Mammary epithelial cell (primary cell): ENCODE measurements around the gene RAMACL.

ENCODE experiments used
- EZH2 ChIP-seq: IDR thresholded peaks from 2 replicates; pipeline ENCODE4 v1.6.1; 2012; ENCODE audit warnings: low read length, inconsistent platforms, borderline replicate concordance
- TF ChIP-seq, protein P1 (sequence below), 2 donors: IDR thresholded peaks in 1 of 2; conservative IDR thresholded peaks in 1 of 2; 2 replicates each; pipeline ENCODE4 v1.5.1; 2011 to 2012; ENCODE audit warnings: inconsistent platforms in 2 of 2, low read length in 2 of 2, mild to moderate bottlenecking in 2 of 2, control low read depth in 1 of 2, low read depth in 1 of 2; ENCODE audit not compliant: insufficient read depth in 1 of 2; ENCODE audit errors: extremely low read depth in 1 of 2

DNA sequence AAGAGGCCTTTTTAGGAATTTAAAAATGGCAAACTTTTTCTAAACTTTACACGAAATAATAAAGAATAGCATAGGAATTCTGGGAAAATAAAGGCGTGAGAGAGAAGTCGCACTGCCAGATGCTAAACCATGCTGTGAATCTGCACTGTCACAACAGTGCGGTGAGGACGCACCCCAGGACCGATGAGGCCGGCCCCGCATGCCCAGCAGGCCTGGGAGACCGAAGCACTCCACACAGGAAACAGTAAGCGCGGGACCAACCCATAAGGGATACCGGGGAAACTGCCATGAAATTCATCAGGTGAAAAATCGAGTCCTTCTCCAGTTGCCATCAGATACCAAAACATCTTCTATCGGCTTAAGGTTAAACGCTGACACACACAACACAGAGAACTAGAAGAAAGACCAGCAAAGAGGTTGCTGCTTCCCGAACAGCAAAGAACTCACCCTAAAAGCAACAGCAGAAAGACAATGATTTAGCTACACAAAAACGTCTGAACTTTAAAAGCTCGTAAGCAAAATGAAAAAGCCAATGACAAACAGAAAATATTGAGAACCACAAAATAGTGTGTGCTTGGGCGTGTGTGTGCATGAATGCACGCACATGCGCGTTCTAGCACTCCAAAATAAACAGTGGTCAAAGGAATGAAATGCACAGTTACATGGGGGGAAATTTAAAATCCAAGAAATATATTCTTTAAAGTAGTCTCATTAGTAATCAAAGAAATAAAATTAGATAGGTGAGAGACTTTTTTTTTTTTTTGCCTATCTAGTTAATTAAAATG is 15.4 kb downstream of the RAMACL start:
- TF ChIP-seq, protein P1, sequence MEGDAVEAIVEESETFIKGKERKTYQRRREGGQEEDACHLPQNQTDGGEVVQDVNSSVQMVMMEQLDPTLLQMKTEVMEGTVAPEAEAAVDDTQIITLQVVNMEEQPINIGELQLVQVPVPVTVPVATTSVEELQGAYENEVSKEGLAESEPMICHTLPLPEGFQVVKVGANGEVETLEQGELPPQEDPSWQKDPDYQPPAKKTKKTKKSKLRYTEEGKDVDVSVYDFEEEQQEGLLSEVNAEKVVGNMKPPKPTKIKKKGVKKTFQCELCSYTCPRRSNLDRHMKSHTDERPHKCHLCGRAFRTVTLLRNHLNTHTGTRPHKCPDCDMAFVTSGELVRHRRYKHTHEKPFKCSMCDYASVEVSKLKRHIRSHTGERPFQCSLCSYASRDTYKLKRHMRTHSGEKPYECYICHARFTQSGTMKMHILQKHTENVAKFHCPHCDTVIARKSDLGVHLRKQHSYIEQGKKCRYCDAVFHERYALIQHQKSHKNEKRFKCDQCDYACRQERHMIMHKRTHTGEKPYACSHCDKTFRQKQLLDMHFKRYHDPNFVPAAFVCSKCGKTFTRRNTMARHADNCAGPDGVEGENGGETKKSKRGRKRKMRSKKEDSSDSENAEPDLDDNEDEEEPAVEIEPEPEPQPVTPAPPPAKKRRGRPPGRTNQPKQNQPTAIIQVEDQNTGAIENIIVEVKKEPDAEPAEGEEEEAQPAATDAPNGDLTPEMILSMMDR (conservative IDR thresholded peaks at IDR 0.05 in 1 of 2, IDR thresholded peaks at IDR 0.05 in 1 of 2; ENCODE audit: extremely low read depth in 1 of 2, insufficient read depth in 1 of 2, low read depth in 1 of 2, low read length in 2 of 2): no peak
- TF ChIP-seq EZH2: no peak
